CD14-positive monocyte (primary cell): ENCODE data around the gene TSSK6. TPM values are rescaled to one million over a fixed set of nuclear protein-coding genes. Genes with fewer than 3 reads are reported as not detected.

Experiments used
- DNase-seq, 3 donors: peaks; one replicate each; pipeline ENCODE4 v3.0.0-alpha.2; 2011 to 2022
- H2AFZ ChIP-seq: 2 replicates; pipeline ENCODE4 v1.6.0; 2012; ENCODE audit warnings: mild to moderate bottlenecking, low read depth, low read length, inconsistent platforms; ENCODE audit not compliant: insufficient read depth, poor library complexity, severe bottlenecking
- H3K27ac ChIP-seq, 2 donors: 1 replicate in 1 of 2; 2 replicates in 1 of 2; pipeline ENCODE4 v1.5.1; 2012 to 2013; ENCODE audit warnings: low read length in 2 of 2, control low read depth in 1 of 2, inconsistent platforms in 1 of 2, low read depth in 1 of 2, mild to moderate bottlenecking in 1 of 2
- H3K27me3 ChIP-seq, 2 donors: one replicate each; pipeline versions ENCODE4 v1.6.0 to v1.6.1; 2011 to 2013; ENCODE audit warnings: low read length in 2 of 2; ENCODE audit not compliant: control insufficient read depth in 2 of 2, insufficient read depth in 2 of 2
- H3K36me3 ChIP-seq, 2 donors: replicated peaks in 1 of 2; 1 replicate in 1 of 2; 2 replicates in 1 of 2; pipeline versions ENCODE4 v1.5.1 to v1.6.1; 2012 to 2013; ENCODE audit warnings: low read length in 2 of 2, control low read depth in 1 of 2, inconsistent platforms in 1 of 2, mild to moderate bottlenecking in 1 of 2; ENCODE audit not compliant: insufficient read depth in 2 of 2, control insufficient read depth in 1 of 2
- H3K4me1 ChIP-seq, 2 donors: 1 replicate in 1 of 2; 2 replicates in 1 of 2; pipeline versions ENCODE4 v1.5.1 to v1.6.1; 2012 to 2013; ENCODE audit warnings: low read length in 2 of 2, control low read depth in 1 of 2, inconsistent platforms in 1 of 2, mild to moderate bottlenecking in 1 of 2, moderate library complexity in 1 of 2; ENCODE audit not compliant: insufficient read depth in 2 of 2, control insufficient read depth in 1 of 2
- H3K4me2 ChIP-seq: replicated peaks from 2 replicates; pipeline ENCODE3; 2012; ENCODE audit warnings: low read length, moderate library complexity, mild to moderate bottlenecking; ENCODE audit not compliant: poor library complexity, severe bottlenecking; ENCODE audit errors: extremely low read depth
- H3K4me3 ChIP-seq, 3 experiments: fragments of 200-600 bp in 1 of 3; sonication (generic) in 1 of 3; replicated peaks in 1 of 3; 1 replicate in 2 of 3; 2 replicates in 1 of 3; pipeline ENCODE4 v1.5.1; 2011 to 2013; ENCODE audit warnings: low read length in 3 of 3, mild to moderate bottlenecking in 3 of 3, control low read depth in 2 of 3, low read depth in 2 of 3, inconsistent platforms in 1 of 3, moderate library complexity in 1 of 3
- H3K79me2 ChIP-seq: 2 replicates; pipeline ENCODE4 v1.6.0; 2012; ENCODE audit warnings: mild to moderate bottlenecking, control low read depth, inconsistent platforms, low read length, moderate library complexity; ENCODE audit not compliant: insufficient read depth
- H3K9ac ChIP-seq: 2 replicates; pipeline ENCODE4 v1.6.0; 2017; ENCODE audit warnings: low read length, mild to moderate bottlenecking; ENCODE audit not compliant: insufficient read depth, poor library complexity, severe bottlenecking
- H3K9me3 ChIP-seq, 2 donors: replicated peaks in 1 of 2; 1 replicate in 1 of 2; 2 replicates in 1 of 2; pipeline versions ENCODE4 v1.5.1 to v1.6.1; 2012 to 2013; ENCODE audit warnings: low read length in 2 of 2, control low read depth in 1 of 2; ENCODE audit not compliant: control insufficient read depth in 1 of 2, insufficient read depth in 1 of 2
- H4K20me1 ChIP-seq: 2 replicates; pipeline ENCODE4 v1.6.0; 2012; ENCODE audit warnings: mild to moderate bottlenecking, low read length, control low read depth, moderate library complexity; ENCODE audit not compliant: insufficient read depth
- H3K27ac Mint-ChIP-seq, 7 donors: one replicate each; pipeline ENCODE4 v1.8.0; 2020; ENCODE audit warnings: mild to moderate bottlenecking in 7 of 7, mixed read lengths in 7 of 7, moderate library complexity in 6 of 7, inconsistent platforms in 2 of 7
- H3K27me3 Mint-ChIP-seq, 3 donors: one replicate each; pipeline ENCODE4 v1.8.0; 2021 to 2022; ENCODE audit warnings: low read depth in 3 of 3, mild to moderate bottlenecking in 3 of 3, mixed read lengths in 3 of 3, moderate library complexity in 3 of 3, inconsistent platforms in 1 of 3
- H3K36me3 Mint-ChIP-seq, 2 donors: one replicate each; pipeline ENCODE4 v1.8.0; 2020; ENCODE audit warnings: mixed read lengths in 2 of 2, inconsistent platforms in 1 of 2, mild to moderate bottlenecking in 1 of 2
- H3K4me1 Mint-ChIP-seq: one replicate; pipeline ENCODE4 v1.8.0; 2020; ENCODE audit warnings: mild to moderate bottlenecking, mixed read lengths
- H3K4me3 Mint-ChIP-seq, 2 donors: one replicate each; pipeline ENCODE4 v1.8.0; 2020; ENCODE audit warnings: mild to moderate bottlenecking in 2 of 2, mixed read lengths in 2 of 2, moderate library complexity in 1 of 2
- H3K9me3 Mint-ChIP-seq, 7 donors: one replicate each; pipeline ENCODE4 v1.8.0; 2020 to 2022; ENCODE audit warnings: mixed read lengths in 7 of 7, mild to moderate bottlenecking in 6 of 7, moderate library complexity in 6 of 7, inconsistent platforms in 2 of 7
- WGBS: methylation state at CpG from one replicate; pipeline ENCODE4 v1.1.5; 2013; ENCODE audit warnings: missing lambda C conversion rate; ENCODE audit not compliant: insufficient coverage; 5-methylcytosine and 5-hydroxymethylcytosine counted together
- intact Hi-C, 2 donors: fragments of 100-400 bp; cut with micrococcal nuclease; formaldehyde crosslinking; loops; one replicate each; pipeline versions ENCODE4 v1.15.0 to v1.15.1; 2023
- polyA plus RNA-seq, 3 donors: library from polyadenylated mRNA; depleted of rRNA in 1 of 3; unstranded in 2 of 3; stranded (reverse) in 1 of 3; fragments of 300-500 nt in 2 of 3; fragments of >200 nt in 1 of 3; fragmentation: Illumina TruSeq in 2 of 3; gene quantifications; 1 replicate in 2 of 3; 2 replicates in 1 of 3; pipeline ENCODE4 v1.2.3, GENCODE V29; 2012 to 2021
- TF ChIP-seq, protein P1 (sequence below): fragments of 200-600 bp; IDR thresholded peaks from one replicate; pipeline ENCODE4 v1.8.0; 2022; ENCODE audit warnings: antibody characterized with exemption, mild to moderate bottlenecking

TSSK6 gene
- polyA plus RNA-seq, 3 donors: 0.27 to 0.80 TPM; not detected in 1

- no peak overlapping the region for H3K27ac Mint-ChIP-seq
- H3K9me3 ChIP-seq: no peaks in the 10 kb centered on the region
- no peaks in the 10 kb centered on the region for H3K79me2 ChIP-seq
- H3K36me3 Mint-ChIP-seq: peaks cover 30 to 52% of the 10 kb centered on the region in 2 donors
- H3K27me3 Mint-ChIP-seq: peaks cover 1 to 5% (median 2%) of the 10 kb centered on the region in 3 donors
- WGBS: 92% methylated on average over 2 of the region's 9 CpGs
- H3K4me1 Mint-ChIP-seq: peaks cover 3% of the 10 kb centered on the region
- H3K27me3 ChIP-seq: no peaks in the 10 kb centered on the region
- H3K36me3 ChIP-seq: peaks cover 34 to 42% of the 10 kb centered on the region in 2 donors
- no peak overlapping the region for H2AFZ ChIP-seq
- H3K4me3 Mint-ChIP-seq: no peak overlapping the region
- TF ChIP-seq, protein P1, sequence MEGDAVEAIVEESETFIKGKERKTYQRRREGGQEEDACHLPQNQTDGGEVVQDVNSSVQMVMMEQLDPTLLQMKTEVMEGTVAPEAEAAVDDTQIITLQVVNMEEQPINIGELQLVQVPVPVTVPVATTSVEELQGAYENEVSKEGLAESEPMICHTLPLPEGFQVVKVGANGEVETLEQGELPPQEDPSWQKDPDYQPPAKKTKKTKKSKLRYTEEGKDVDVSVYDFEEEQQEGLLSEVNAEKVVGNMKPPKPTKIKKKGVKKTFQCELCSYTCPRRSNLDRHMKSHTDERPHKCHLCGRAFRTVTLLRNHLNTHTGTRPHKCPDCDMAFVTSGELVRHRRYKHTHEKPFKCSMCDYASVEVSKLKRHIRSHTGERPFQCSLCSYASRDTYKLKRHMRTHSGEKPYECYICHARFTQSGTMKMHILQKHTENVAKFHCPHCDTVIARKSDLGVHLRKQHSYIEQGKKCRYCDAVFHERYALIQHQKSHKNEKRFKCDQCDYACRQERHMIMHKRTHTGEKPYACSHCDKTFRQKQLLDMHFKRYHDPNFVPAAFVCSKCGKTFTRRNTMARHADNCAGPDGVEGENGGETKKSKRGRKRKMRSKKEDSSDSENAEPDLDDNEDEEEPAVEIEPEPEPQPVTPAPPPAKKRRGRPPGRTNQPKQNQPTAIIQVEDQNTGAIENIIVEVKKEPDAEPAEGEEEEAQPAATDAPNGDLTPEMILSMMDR: no peak
- no peak overlapping the region for H3K9ac ChIP-seq
- peaks cover 0 to 3% of the 10 kb centered on the region in 2 donors for H3K4me1 ChIP-seq
- H3K27ac ChIP-seq: no peak overlapping the region
- no peak for DNase-seq
- peaks cover 20% of the 10 kb centered on the region for H4K20me1 ChIP-seq
- no peak overlapping the region for H3K4me2 ChIP-seq
- intact Hi-C loops: loop anchor here in 1 of 2 donors (5.0 to 10.0 kb wide), 2 partner anchors 244 to 427 kb away; no protein-coding TSS in a partner anchor
- H3K9me3 Mint-ChIP-seq: no peaks in the 10 kb centered on the region
- H3K4me3 ChIP-seq: no peak overlapping the region
These were observed 15.1 kb upstream of the TSSK6 start for GRCh38 chr19:19530423-19530804.

GRCh38 chr19:19529783-19530422 lies 14.6 kb upstream of the TSSK6 start:
- H2AFZ ChIP-seq: no peak overlapping the region
- 88% methylated on average over 11 of the region's 11 CpGs for WGBS
- H3K4me1 ChIP-seq: peaks cover 0 to 3% of the 10 kb centered on the region in 2 donors
- peaks cover 25% of the 10 kb centered on the region for H4K20me1 ChIP-seq
- Mint-ChIP-seq H3K4me3 (no peak overlapping the region), H3K36me3 (peaks cover 34 to 56% of the 10 kb centered on the region in 2 donors), H3K27ac (peak overlapping the region in 3 of 7 donors; percentile 15 to 57 (median 25)), H3K4me1 (peaks cover 3% of the 10 kb centered on the region), H3K27me3 (peaks cover 1 to 5% (median 2%) of the 10 kb centered on the region in 3 donors), H3K9me3 (no peaks in the 10 kb centered on the region)
- H3K4me3 ChIP-seq: no peak overlapping the region
- DNase-seq: no peak
- peaks cover 39 to 45% of the 10 kb centered on the region in 2 donors for H3K36me3 ChIP-seq
- no peaks in the 10 kb centered on the region for H3K27me3 ChIP-seq
- no peak overlapping the region for H3K9ac ChIP-seq
- H3K4me2 ChIP-seq: no peak overlapping the region
- no peak overlapping the region for H3K27ac ChIP-seq
- TF ChIP-seq, protein P1: no peak
- peaks cover 1% of the 10 kb centered on the region for H3K79me2 ChIP-seq
- no peaks in the 10 kb centered on the region for H3K9me3 ChIP-seq
- intact Hi-C loops: loop anchor here in 1 of 2 donors (5.0 to 10.0 kb wide), 2 partner anchors 245 to 427 kb away; no protein-coding TSS in a partner anchor
